Caco-2 (cell line): ENCODE results near the gene MAPK14. TPM values are rescaled to one million over a fixed set of nuclear protein-coding genes. Genes with fewer than 3 reads are reported as not detected.
A peak's percentile ranks its signal among the peaks of the same experiment; 100 is the strongest.
"Not testable (repeated sequence)": the region's sequence is repeated elsewhere in the genome, so short reads cannot be mapped to it uniquely, and the experiment has no call there.

ENCODE experiments used
- BruUV-seq: library from RNA; stranded (reverse); fragments of 400-500 nt; replicated peaks from 2 replicates; lab custom pipeline; 2021; lab: Mats Ljungman, UMichigan
- CTCF ChIA-PET: fragments of 300-600 bp; sonication (Branson Sonifier 250); formaldehyde crosslinking; loops from one replicate; lab custom pipeline; 2022; ENCODE audit warnings: antibody characterized with exemption; lab: Charles Lee
- POLR2A ChIA-PET: fragments of 300-600 bp; sonication (Branson Sonifier 250); formaldehyde crosslinking; loops from one replicate; lab custom pipeline; 2022; ENCODE audit warnings: antibody characterized with exemption; lab: Charles Lee
- DNase-seq, 2 experiments: peaks; one replicate each; pipeline versions ENCODE4 v3.0.0 to v3.0.0-alpha.2; 2020 to 2022
- H3K27me3 ChIP-seq: replicated peaks from 2 replicates; pipeline ENCODE4 v1.6.0; 2011; ENCODE audit warnings: low read length; ENCODE audit not compliant: control insufficient read depth, insufficient read depth
- H3K36me3 ChIP-seq: 2 replicates; pipeline ENCODE4 v1.5.1; 2011; ENCODE audit warnings: low read length; ENCODE audit not compliant: control insufficient read depth, insufficient read depth
- H3K4me1 ChIP-seq: fragments of 250-450 bp; sonication (Bioruptor Pico); 2 replicates; pipeline ENCODE4 v1.5.1; 2020; ENCODE audit warnings: mild to moderate bottlenecking
- H3K4me3 ChIP-seq: 2 replicates; pipeline ENCODE4 v1.5.1; 2011; ENCODE audit warnings: low read depth, mild to moderate bottlenecking, control low read depth, low read length
- H3K9me3 ChIP-seq: fragments of 250-450 bp; sonication (Bioruptor Pico); 2 replicates; pipeline ENCODE4 v1.5.1; 2020; ENCODE audit warnings: mild to moderate bottlenecking, moderate library complexity
- H3K27ac Mint-ChIP-seq: one replicate; pipeline ENCODE4 v1.8.0; 2022; ENCODE audit warnings: mixed read lengths; ENCODE audit not compliant: unreplicated experiment
- H3K27me3 Mint-ChIP-seq: one replicate; pipeline ENCODE4 v1.8.0; 2022; ENCODE audit warnings: mixed read lengths; ENCODE audit not compliant: insufficient read depth, unreplicated experiment
- H3K36me3 Mint-ChIP-seq: one replicate; pipeline ENCODE4 v1.8.0; 2022; ENCODE audit warnings: mild to moderate bottlenecking, mixed read lengths; ENCODE audit not compliant: insufficient read depth, unreplicated experiment
- H3K4me1 Mint-ChIP-seq: one replicate; pipeline ENCODE4 v1.8.0; 2022; ENCODE audit warnings: low read depth, mixed read lengths; ENCODE audit not compliant: unreplicated experiment
- H3K4me3 Mint-ChIP-seq: one replicate; pipeline ENCODE4 v1.8.0; 2022; ENCODE audit warnings: mild to moderate bottlenecking, moderate library complexity, mixed read lengths; ENCODE audit not compliant: unreplicated experiment
- H3K9me3 Mint-ChIP-seq: one replicate; pipeline ENCODE4 v1.8.0; 2022; ENCODE audit warnings: mixed read lengths; ENCODE audit not compliant: unreplicated experiment
- CTCF ChIP-seq, 2 experiments: fragments of 200-600 bp in 1 of 2; IDR thresholded peaks; 1 replicate in 1 of 2; 2 replicates in 1 of 2; pipeline versions ENCODE4 v1.5.1 to v1.8.0; 2011 to 2022; ENCODE audit warnings: antibody characterized with exemption in 1 of 2, control low read depth in 1 of 2, inconsistent platforms in 1 of 2, low read depth in 1 of 2, low read length in 1 of 2, mild to moderate bottlenecking in 1 of 2, moderate library complexity in 1 of 2; ENCODE audit not compliant: insufficient read depth in 1 of 2, severe bottlenecking in 1 of 2, unreplicated experiment in 1 of 2
- intact Hi-C: fragments of 100-400 bp; cut with micrococcal nuclease; formaldehyde crosslinking; loops from one replicate; pipeline ENCODE4 v1.10.0; 2022; ENCODE audit not compliant: unreplicated experiment
- total RNA-seq: library from RNA; stranded (reverse); gene quantifications from 2 replicates; pipeline ENCODE4 v1.2.3, GENCODE V29; 2022

MAPK14 gene
- total RNA-seq, 1 experiment from 2014 or later = 72.0 TPM

DNA sequence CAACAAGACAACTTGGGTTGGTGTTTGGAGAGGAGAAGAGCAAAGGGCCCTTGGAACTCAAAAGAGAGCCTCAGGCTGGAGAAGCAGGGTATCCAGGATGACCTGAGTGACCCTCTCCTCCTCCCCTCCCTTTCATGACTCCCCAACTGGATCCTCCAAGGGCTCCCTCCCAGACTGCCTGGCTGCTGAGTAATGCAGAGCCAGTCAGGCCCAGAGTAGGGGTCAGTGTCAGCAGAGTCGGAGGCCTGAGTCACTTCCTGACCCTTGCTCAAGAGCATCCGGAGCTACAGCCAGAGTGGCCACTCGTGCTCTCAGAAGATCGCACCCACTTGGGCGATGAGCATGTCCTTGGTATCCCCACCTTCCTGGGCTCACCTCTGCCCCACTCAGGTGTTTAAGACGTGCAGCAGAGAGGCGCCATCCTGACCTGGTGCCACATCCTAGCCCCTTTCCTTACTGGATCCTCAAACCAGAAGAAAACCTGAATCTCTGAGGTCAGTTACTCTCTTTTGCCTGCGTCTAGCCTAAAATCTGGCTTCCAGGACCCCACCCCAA is 99.9 kb downstream of the MAPK14 start:
- intact Hi-C loops = no loop called here
- Mint-ChIP-seq H3K4me3 (no peak overlapping the region), H3K36me3 (peaks cover 10% of the 10 kb centered on the region), H3K4me1 (peaks cover 6% of the 10 kb centered on the region), H3K27ac (no peak overlapping the region), H3K9me3 (no peaks in the 10 kb centered on the region), H3K27me3 (no peaks in the 10 kb centered on the region)
- no TSS peak for BruUV-seq
- ChIA-PET CTCF (no interaction called here), POLR2A (no interaction called here)
- no peak for TF ChIP-seq CTCF (IDR thresholded peaks at IDR 0.05; ENCODE audit: insufficient read depth in 1 of 2, low read depth in 1 of 2, low read length in 1 of 2, severe bottlenecking in 1 of 2, unreplicated experiment in 1 of 2)
- Histone ChIP-seq H3K4me3 (no peak overlapping the region), H3K27me3 (no peaks in the 10 kb centered on the region), H3K36me3 (peaks cover under 1% of the 10 kb centered on the region; the same call in 1 of the 2 replicates), H3K4me1 (peaks cover 13% of the 10 kb centered on the region), H3K9me3 (no peaks in the 10 kb centered on the region)
- no peak for DNase-seq

- no peak for DNase-seq
- ChIA-PET POLR2A (no interaction called here), CTCF (no interaction called here)
- intact Hi-C loops = no loop called here
- no peaks in the 10 kb centered on the region for H3K27me3 ChIP-seq
- H3K4me1 ChIP-seq = peaks cover 13% of the 10 kb centered on the region
- no peaks in the 10 kb centered on the region for H3K9me3 ChIP-seq
- Mint-ChIP-seq H3K4me1 (peaks cover 9% of the 10 kb centered on the region), H3K9me3 (no peaks in the 10 kb centered on the region), H3K36me3 (peaks cover 14% of the 10 kb centered on the region), H3K27ac (no peak overlapping the region), H3K4me3 (no peak overlapping the region), H3K27me3 (no peaks in the 10 kb centered on the region)
- no TSS peak for BruUV-seq
- no peak for TF ChIP-seq CTCF (IDR thresholded peaks at IDR 0.05; ENCODE audit: insufficient read depth in 1 of 2, low read depth in 1 of 2, low read length in 1 of 2, severe bottlenecking in 1 of 2, unreplicated experiment in 1 of 2)
- peaks cover 4% of the 10 kb centered on the region; the same call in 1 of the 2 replicates for H3K36me3 ChIP-seq
- H3K4me3 ChIP-seq = no peak overlapping the region
Observed at GRCh38 chr6:36128073-36128472, 100.5 kb downstream of the MAPK14 start.

DNA sequence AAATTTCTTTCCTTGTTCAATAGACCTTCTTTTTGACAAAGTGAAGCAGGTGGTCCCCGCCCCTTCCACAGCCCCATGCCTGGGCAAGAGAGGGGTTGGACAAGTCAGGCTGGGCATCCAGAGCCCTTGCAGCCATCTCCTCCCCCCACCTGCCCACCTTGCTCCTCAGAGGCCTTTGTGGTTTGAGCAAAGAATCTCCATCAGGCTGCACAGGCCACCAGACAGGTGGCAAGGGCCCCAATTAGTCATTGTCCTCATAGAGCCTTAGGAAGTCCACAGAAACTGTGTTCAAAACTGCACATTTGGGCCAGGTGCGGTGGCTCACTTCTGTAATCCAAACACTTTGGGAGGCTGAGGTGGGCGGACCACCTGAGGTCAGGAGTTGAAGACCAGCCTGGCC is 101.2 kb downstream of the MAPK14 start:
- Mint-ChIP-seq H3K27me3 (no peaks in the 10 kb centered on the region), H3K36me3 (peaks cover 8% of the 10 kb centered on the region), H3K9me3 (no peaks in the 10 kb centered on the region), H3K4me1 (peaks cover 12% of the 10 kb centered on the region), H3K4me3 (peak overlapping the region; percentile 82), H3K27ac (no peak overlapping the region)
- Histone ChIP-seq H3K36me3 (peaks cover 4% of the 10 kb centered on the region; the same call in 1 of the 2 replicates), H3K9me3 (no peaks in the 10 kb centered on the region), H3K4me3 (no peak overlapping the region), H3K4me1 (peaks cover 13% of the 10 kb centered on the region), H3K27me3 (no peaks in the 10 kb centered on the region)
- ChIA-PET CTCF (no interaction called here), POLR2A (no interaction called here)
- BruUV-seq = no TSS peak
- DNase-seq = no peak
- TF ChIP-seq CTCF (IDR thresholded peaks at IDR 0.05; ENCODE audit: insufficient read depth in 1 of 2, low read depth in 1 of 2, low read length in 1 of 2, severe bottlenecking in 1 of 2, unreplicated experiment in 1 of 2) = no peak
- intact Hi-C loops = no loop called here

DNA sequence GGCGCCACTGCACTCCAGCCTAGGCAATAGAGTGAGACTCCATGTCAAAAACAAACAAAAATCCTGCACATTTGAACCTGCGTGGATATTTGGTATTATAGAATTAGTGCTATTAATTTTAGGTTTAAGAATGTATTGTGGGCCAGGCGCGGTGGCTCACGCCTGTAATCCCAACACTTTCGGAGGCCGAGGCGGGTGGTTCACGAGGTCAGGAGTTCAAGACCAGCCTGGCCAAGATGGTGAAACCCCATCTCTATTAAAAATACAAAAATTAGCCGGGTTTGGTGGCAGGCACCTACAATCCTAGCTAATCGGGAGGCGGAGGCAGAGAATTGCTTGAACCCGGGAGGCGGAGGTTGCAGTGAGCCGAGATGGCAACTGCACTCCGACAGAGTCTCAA is 101.7 kb downstream of the MAPK14 start:
- H3K36me3 ChIP-seq, H3K27me3 Mint-ChIP-seq, H3K9me3 ChIP-seq, DNase-seq, POLR2A ChIA-PET, BruUV-seq, intact Hi-C loops, H3K9me3 Mint-ChIP-seq, H3K36me3 Mint-ChIP-seq, H3K4me3 ChIP-seq, H3K27me3 ChIP-seq: not testable (repeated sequence)
- peaks cover 13% of the 10 kb centered on the region for H3K4me1 ChIP-seq
- H3K4me1 Mint-ChIP-seq = peaks cover 12% of the 10 kb centered on the region
- CTCF ChIA-PET = interaction anchor here (2.3 kb wide), 1 partner anchor 10 kb away, joined by 7 read pairs; no protein-coding TSS in a partner anchor
- peak overlapping the region; percentile 72 for H3K27ac Mint-ChIP-seq
- peak overlapping the region; percentile 82 for H3K4me3 Mint-ChIP-seq
